ENCODE results near the gene CSNK1D. TPM values are rescaled to one million over a fixed set of nuclear protein-coding genes. Genes with fewer than 3 reads are reported as not detected.
"Not testable (repeated sequence)": the region's sequence is repeated elsewhere in the genome, so short reads cannot be mapped to it uniquely, and the experiment has no call there.

The CSNK1D gene
- total RNA-seq, 4 donors from 2014 or later: 24.6 to 102 (median 57.1) TPM

DNA sequence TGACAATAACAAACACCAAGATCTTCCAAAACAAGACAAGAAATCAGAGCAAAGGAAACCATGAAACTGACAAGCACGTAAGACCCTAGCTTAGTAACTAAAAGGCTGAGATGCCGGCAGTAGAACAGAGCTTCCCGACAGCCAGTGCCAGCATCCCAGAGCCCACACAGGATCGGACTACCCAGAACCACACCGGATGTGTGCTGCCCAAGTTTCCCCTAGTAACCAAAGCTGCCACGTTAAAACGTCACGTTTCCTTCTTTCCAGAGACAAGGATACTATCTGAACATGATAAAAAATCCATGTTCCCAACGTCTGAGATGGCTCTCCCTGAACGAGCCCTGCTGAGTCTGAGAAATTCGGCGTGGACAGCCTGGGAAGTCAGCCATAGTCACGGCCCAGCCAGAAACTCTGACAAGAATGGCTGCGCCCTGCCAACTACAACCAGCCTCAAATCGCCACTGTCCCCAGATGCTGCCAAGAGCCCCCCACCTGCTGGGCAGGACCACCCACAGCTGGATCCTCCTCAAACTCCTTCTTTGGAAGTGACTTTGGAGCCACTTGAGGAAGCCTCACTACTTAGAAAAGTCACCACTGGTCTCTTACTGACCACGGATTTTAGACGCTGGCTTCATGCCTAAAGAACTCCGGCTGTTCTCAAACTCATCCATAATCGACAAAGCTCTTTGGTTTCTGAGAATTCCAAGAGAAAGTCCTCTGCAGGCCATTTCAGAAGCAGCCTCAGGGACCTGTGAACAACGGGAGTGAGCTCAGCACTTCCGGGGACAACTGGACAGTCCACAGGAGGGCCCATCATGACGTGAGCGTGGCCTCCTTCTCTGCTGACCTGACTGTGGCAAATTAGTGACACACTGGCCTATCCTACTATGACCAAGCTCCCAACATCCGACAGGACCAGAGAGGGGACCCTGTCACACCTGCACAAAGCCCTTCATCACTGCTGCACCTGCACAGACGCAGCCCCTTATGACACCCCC, 77.5 kb downstream of the CSNK1D start:
- intact Hi-C loops (cut with DNase I): no loop called here
- H3K9me3 ChIP-seq: no peaks in the 10 kb centered on the region
- WGBS, 2 donors: 69 to 76% methylated on average over 13 to 20 of the region's 25 CpGs
- no peaks in the 10 kb centered on the region for H3K4me1 ChIP-seq
- H3K36me3 ChIP-seq: peaks cover 0 to 85% (median 6%) of the 10 kb centered on the region in 3 donors
- TF ChIP-seq, protein P1, sequence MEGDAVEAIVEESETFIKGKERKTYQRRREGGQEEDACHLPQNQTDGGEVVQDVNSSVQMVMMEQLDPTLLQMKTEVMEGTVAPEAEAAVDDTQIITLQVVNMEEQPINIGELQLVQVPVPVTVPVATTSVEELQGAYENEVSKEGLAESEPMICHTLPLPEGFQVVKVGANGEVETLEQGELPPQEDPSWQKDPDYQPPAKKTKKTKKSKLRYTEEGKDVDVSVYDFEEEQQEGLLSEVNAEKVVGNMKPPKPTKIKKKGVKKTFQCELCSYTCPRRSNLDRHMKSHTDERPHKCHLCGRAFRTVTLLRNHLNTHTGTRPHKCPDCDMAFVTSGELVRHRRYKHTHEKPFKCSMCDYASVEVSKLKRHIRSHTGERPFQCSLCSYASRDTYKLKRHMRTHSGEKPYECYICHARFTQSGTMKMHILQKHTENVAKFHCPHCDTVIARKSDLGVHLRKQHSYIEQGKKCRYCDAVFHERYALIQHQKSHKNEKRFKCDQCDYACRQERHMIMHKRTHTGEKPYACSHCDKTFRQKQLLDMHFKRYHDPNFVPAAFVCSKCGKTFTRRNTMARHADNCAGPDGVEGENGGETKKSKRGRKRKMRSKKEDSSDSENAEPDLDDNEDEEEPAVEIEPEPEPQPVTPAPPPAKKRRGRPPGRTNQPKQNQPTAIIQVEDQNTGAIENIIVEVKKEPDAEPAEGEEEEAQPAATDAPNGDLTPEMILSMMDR (IDR thresholded peaks at IDR 0.05): no peak
- TF ChIP-seq POLR2A (IDR thresholded peaks at IDR 0.05): no peak
- H3K4me3 ChIP-seq: no peak overlapping the region
- DNase-seq: no peak
- no peaks in the 10 kb centered on the region for H3K27me3 ChIP-seq
- peak overlapping the region in 3 of 4 donors; percentile 27 to 55 (median 44) for H3K27ac ChIP-seq

DNA sequence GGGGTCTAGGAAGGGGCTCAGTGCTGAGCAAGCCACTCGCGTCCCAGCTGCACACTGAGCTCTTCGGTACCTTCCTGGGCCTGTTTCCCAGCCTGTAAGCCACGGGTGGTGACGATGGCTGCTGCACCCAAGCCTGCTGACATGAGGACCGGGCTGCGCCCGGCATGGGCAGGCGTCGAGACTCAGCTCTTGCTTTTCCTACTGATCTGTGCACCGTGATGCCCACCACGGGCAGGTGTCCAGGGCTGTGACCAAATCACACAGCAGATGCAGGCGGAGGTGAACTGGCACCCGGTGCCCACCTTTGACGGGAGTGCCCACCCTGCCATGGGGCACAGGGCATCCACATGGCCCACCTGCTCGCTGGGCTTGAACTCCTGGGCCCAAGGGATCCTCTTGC, 78.7 kb downstream of the CSNK1D start:
- Histone ChIP-seq H3K27me3 (no peaks in the 10 kb centered on the region), H3K4me1 (no peaks in the 10 kb centered on the region), H3K27ac (no peak overlapping the region), H3K36me3 (peaks cover 0 to 80% (median 3%) of the 10 kb centered on the region in 3 donors), H3K4me3 (no peak overlapping the region), H3K9me3 (no peaks in the 10 kb centered on the region)
- no peak for TF ChIP-seq POLR2A (IDR thresholded peaks at IDR 0.05)
- TF ChIP-seq, protein P1 (IDR thresholded peaks at IDR 0.05): no peak
- DNase-seq: no peak
- 94 to 100% methylated on average over 5 to 6 of the region's 16 CpGs for WGBS, 2 donors
- intact Hi-C loops (cut with DNase I): no loop called here

DNA sequence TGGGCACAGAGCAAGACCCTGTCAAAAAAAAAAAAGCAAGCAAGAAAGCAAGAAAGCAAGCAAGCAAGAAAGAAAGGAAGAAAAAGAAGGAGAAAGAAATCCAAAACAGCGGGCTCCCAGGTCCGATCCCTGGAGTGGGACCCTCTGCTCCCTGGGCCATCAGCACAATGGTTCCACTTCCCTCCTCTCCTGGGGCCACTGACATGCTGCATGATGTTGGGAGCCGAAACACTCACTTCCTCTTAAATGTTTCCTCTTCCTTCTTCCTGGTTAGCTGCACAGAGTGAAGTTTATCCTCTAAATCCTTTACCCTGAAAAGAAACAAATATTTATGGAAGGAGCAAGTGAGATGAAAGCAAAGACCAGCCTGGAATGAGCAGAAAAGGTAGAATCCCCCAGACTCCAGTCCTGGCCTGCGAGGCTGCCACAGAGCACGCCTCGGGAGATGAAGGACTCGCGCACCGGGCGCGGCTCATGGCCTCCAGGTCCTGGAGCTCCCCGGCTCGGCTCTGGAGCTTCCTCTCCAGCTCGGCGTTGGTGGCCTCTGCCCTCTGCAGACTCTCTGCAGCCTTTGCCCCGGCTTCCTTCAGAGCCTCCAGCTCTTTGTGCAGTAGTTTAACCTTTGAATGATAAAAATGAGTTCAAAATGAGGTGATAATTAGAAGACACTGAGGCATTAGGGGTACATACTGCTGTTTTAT, 79.8 kb downstream of the CSNK1D start:
- WGBS, 2 donors: 66 to 92% methylated on average over 14 to 16 of the region's 16 CpGs
- Histone ChIP-seq H3K4me1 (no peaks in the 10 kb centered on the region), H3K9me3 (no peaks in the 10 kb centered on the region), H3K36me3 (peaks cover 0 to 81% (median 0%) of the 10 kb centered on the region in 3 donors), H3K27me3 (no peaks in the 10 kb centered on the region), H3K27ac (no peak overlapping the region), H3K4me3 (peak overlapping the region in 2 of 4 donors; percentile 1 to 12)
- intact Hi-C loops (cut with DNase I): no loop called here
- TF ChIP-seq, protein P1 (IDR thresholded peaks at IDR 0.05): no peak
- DNase-seq: no peak

DNA sequence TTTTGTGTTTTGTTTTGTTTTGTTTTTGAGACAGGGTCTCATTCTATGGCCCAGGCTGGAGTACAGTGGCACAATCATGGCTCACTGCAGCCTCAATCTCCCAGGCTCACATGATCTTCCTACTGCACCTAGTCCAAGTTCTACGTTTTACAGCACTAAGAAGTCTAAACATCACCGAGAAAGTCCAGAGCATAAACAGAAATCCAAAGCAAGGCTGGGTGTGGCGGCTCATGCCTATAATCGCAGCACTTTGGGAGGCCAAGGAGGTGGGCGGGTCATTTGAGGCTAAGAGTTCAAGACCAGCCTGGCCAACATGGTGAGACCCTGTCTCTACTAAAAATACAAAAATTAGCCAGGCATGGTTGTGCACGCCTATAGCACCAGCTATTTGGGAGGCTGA, 80.5 kb downstream of the CSNK1D start:
- DNase-seq; intact Hi-C loops (cut with DNase I): not testable (repeated sequence)
- WGBS, 2 donors: 84 to 100% methylated on average over 2 to 3 of the region's 6 CpGs

More for the DNA sequence above, 80.5 kb downstream of the CSNK1D start:
- not testable (repeated sequence) for H3K4me3 ChIP-seq, H3K27me3 ChIP-seq, H3K27ac ChIP-seq, H3K9me3 ChIP-seq, H3K4me1 ChIP-seq
- H3K36me3 ChIP-seq: peaks cover 0 to 77% (median 0%) of the 10 kb centered on the region in 3 donors

Other genes starting within 250 kb of the CSNK1D start
- 10 to 100 TPM in 1 of 4 donors, 1 to 10 TPM in 3; 4.9 to 10.4 (median 7.0) TPM for gene RAC3, start 242.0 kb downstream of the CSNK1D start, total RNA-seq
- 100 to 1,000 TPM in 3 of 4 donors, 10 to 100 TPM in 1; 89.1 to 162 (median 135) TPM for gene DCXR, start 236.0 kb downstream of the CSNK1D start, total RNA-seq
- gene RFNG, start 221.9 kb downstream of the CSNK1D start, total RNA-seq: 10 to 100 TPM; 24.9 to 38.1 (median 31.2) TPM
- 10 to 100 TPM; 62.8 to 76.9 (median 69.5) TPM for gene GPS1, start 221.8 kb downstream of the CSNK1D start, total RNA-seq
- 100 to 1,000 TPM in 3 of 4 donors, 10 to 100 TPM in 1; 53.3 to 125 (median 105) TPM for gene DUS1L, start 207.9 kb downstream of the CSNK1D start, total RNA-seq
- 100 to 1,000 TPM in 2 of 4 donors, 10 to 100 TPM in 2; 72.8 to 302 (median 143) TPM for gene FASN, start 175.5 kb downstream of the CSNK1D start, total RNA-seq
- gene CCDC57, start 60.9 kb downstream of the CSNK1D start, total RNA-seq: 10 to 100 TPM in 2 of 4 donors, 1 to 10 TPM in 2; 7.9 to 22.1 (median 9.8) TPM
- 10 to 100 TPM; 18.8 to 32.9 (median 21.7) TPM for gene SLC16A3, start 44.7 kb downstream of the CSNK1D start, total RNA-seq
- 1 to 10 TPM; 3.0 to 4.4 (median 4.1) TPM for gene CD7, start 43.9 kb upstream of the CSNK1D start, total RNA-seq
- gene SECTM1, start 60.1 kb upstream of the CSNK1D start, total RNA-seq: 10 to 100 TPM in 1 of 4 donors, 1 to 10 TPM in 3; 4.3 to 19.5 (median 6.5) TPM
- gene TEX19, start 85.5 kb upstream of the CSNK1D start, total RNA-seq: not detected
- gene UTS2R, start 98.1 kb upstream of the CSNK1D start, total RNA-seq: not detected
- gene HEXD, start 144.6 kb upstream of the CSNK1D start, total RNA-seq: 10 to 100 TPM; 10.6 to 42.0 (median 12.9) TPM
- 10 to 100 TPM; 11.9 to 26.7 (median 19.4) TPM for gene OGFOD3, start 144.9 kb upstream of the CSNK1D start, total RNA-seq
- 10 to 100 TPM; 31.7 to 74.3 (median 51.1) TPM for gene CYBC1, start 177.1 kb upstream of the CSNK1D start, total RNA-seq
- 10 to 100 TPM; 33.2 to 47.5 (median 40.2) TPM for gene NARF, start 185.0 kb upstream of the CSNK1D start, total RNA-seq
- gene FOXK2, start 246.0 kb upstream of the CSNK1D start, total RNA-seq: 10 to 100 TPM; 26.3 to 38.2 (median 34.5) TPM